Adrenal gland (tissue), 12 donors: ENCODE measurements around the gene GABRR2. TPM values are rescaled to one million over a fixed set of nuclear protein-coding genes. Genes with fewer than 3 reads are reported as not detected.

ENCODE experiments used
- DNase-seq, 7 donors: peaks; one replicate each; pipeline ENCODE4 v3.0.0-alpha.2; 2019 to 2020
- H3K27ac ChIP-seq, 5 donors: fragments of 200-600 bp; sonication (generic) in 4 of 5; 1 replicate in 3 of 5; 2 replicates in 2 of 5; pipeline versions ENCODE4 v1.5.1 to v1.8.0; 2016 to 2020; ENCODE audit warnings: mild to moderate bottlenecking in 1 of 5
- H3K27me3 ChIP-seq: fragments of 200-600 bp; 2 replicates; pipeline ENCODE4 v1.8.0; 2021
- H3K36me3 ChIP-seq, 2 donors: fragments of 200-600 bp; replicated peaks in 1 of 2; 1 replicate in 1 of 2; 2 replicates in 1 of 2; pipeline versions ENCODE4 v1.5.1 to v1.8.0; 2018 to 2022
- H3K4me1 ChIP-seq, 2 donors: fragments of 200-600 bp; replicated peaks in 1 of 2; 1 replicate in 1 of 2; 2 replicates in 1 of 2; pipeline versions ENCODE4 v1.5.1 to v1.8.0; 2018 to 2021
- H3K4me3 ChIP-seq, 4 donors: fragments of 200-600 bp; sonication (generic) in 3 of 4; one replicate each; pipeline ENCODE4 v1.5.1; 2016 to 2018
- H3K9me3 ChIP-seq, 3 donors: fragments of 200-600 bp; sonication (generic) in 1 of 3; replicated peaks in 1 of 3; 1 replicate in 2 of 3; 2 replicates in 1 of 3; pipeline versions ENCODE4 v1.5.1 to v1.8.0; 2016 to 2021
- CTCF ChIP-seq, 6 experiments: fragments of 450-650 bp in 4 of 6; fragments of 200-600 bp in 2 of 6; sonication (generic) in 1 of 6; IDR thresholded peaks; 1 replicate in 5 of 6; 2 replicates in 1 of 6; pipeline versions ENCODE4 v1.5.1 to v1.8.0; 2016 to 2021; ENCODE audit warnings: antibody characterized with exemption in 6 of 6, mild to moderate bottlenecking in 2 of 6, moderate library complexity in 1 of 6
- POLR2A ChIP-seq, 2 donors: fragments of 450-650 bp; IDR thresholded peaks; one replicate each; pipeline ENCODE4 v1.6.1; 2017; ENCODE audit warnings: antibody characterized with exemption in 2 of 2, mild to moderate bottlenecking in 2 of 2, moderate library complexity in 1 of 2
- WGBS, 4 donors: extraction: QIAGEN DNeasy Blood & Tissue Kit in 2 of 4; methylation state at CpG; one replicate each; pipeline versions ENCODE4 v1.1.5 to v1.1.7; 2013 to 2017; 5-methylcytosine and 5-hydroxymethylcytosine counted together
- intact Hi-C, 2 donors: fragments of 100-400 bp; cut with DNase I; formaldehyde crosslinking; loops; one replicate each; pipeline versions ENCODE4 v1.14.1 to v1.15.0; 2022 to 2023
- polyA plus RNA-seq, 3 donors: library from polyadenylated mRNA; stranded (reverse); fragments of 200-250 nt in 2 of 3; fragments of 350-450 nt in 1 of 3; fragmentation: Illumina TruSeq in 1 of 3; extraction: RNeasy Lipid Tissue Mini Kit (QIAGEN cat#74804) in 1 of 3; gene quantifications; one replicate each; pipeline ENCODE4 v1.2.3, GENCODE V29; 2013 to 2014
- total RNA-seq, 9 donors: library from RNA; depleted of rRNA in 4 of 9; stranded (reverse); fragments of >200 nt in 4 of 9; fragments of 120-200 nt in 1 of 9; fragmentation: NEBNext Ultra II Directional in 1 of 9; extraction: Animal tissue kit (Norgen Biotek cat#: 25700) in 1 of 9; gene quantifications; one replicate each; pipeline versions ENCODE4 v1.1.0 to v1.2.4, GENCODE V29; 2013 to 2023
- donor health status: healthy with polysubstance abuse.
- donor health status: Bipolar disorder and iron deficiency.
- donor health status: DM: yes; HTN: yes; CAD: no.
- donor health status: DM: no; HTN: no; CAD: no.
- donor health status: DM: no; HTN: no; CAD: no.
- donor health status: DM: yes; HTN: yes; CAD: no.

Gene GABRR2
- total and polyA plus RNA-seq, 12 donors = 0.17 to 2.4 (median 0.71) TPM; not detected in 2

GRCh38 chr6:89257781-89258180 is 57.3 kb downstream of the GABRR2 start:
- Histone ChIP-seq H3K27ac (no peak overlapping the region), H3K4me1 (no peaks in the 10 kb centered on the region), H3K4me3 (no peak overlapping the region), H3K36me3 (no peaks in the 10 kb centered on the region), H3K27me3 (no peaks in the 10 kb centered on the region), H3K9me3 (no peaks in the 10 kb centered on the region)
- intact Hi-C loops = no loop called here
- no peak for DNase-seq
- no peak for TF ChIP-seq CTCF (IDR thresholded peaks at IDR 0.05)
- no peak for TF ChIP-seq POLR2A (IDR thresholded peaks at IDR 0.05)
- WGBS, 4 donors = 75 to 85% (median 81%) methylated on average over 4 of the region's 4 CpGs

DNA sequence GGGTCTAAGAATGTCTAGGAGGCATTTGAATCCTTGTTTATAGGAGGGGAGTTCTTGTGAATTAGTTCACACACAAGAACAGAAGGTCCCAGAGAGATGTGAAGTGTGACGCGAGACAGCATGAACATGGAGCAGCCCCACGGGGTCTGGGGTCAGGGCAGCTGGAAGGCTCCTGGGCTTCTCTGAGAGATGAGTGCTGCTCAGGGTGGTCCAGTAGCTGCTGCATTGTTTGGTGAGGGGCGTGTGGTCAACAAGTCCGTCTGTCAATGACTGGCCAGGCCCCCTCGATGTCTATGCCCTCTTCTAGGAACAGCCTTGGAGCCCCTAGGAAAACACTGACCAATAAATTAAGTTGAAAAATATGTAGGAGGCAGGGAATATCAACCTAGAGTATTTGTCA is 57.8 kb downstream of the GABRR2 start:
- no peak overlapping the region for H3K4me3 ChIP-seq
- WGBS, 4 donors = 83 to 92% (median 90%) methylated on average over 5 to 6 of the region's 6 CpGs
- DNase-seq = no peak

GRCh38 chr6:89255417-89255816 is 59.7 kb downstream of the GABRR2 start:
- Histone ChIP-seq H3K4me1 (no peaks in the 10 kb centered on the region), H3K27me3 (no peaks in the 10 kb centered on the region), H3K36me3 (no peaks in the 10 kb centered on the region), H3K9me3 (no peaks in the 10 kb centered on the region), H3K4me3 (no peak overlapping the region), H3K27ac (no peak overlapping the region)
- TF ChIP-seq POLR2A (IDR thresholded peaks at IDR 0.05) (no peak), CTCF (IDR thresholded peaks at IDR 0.05) (no peak)
- 95 to 97% (median 96%) methylated on average over 4 of the region's 4 CpGs for WGBS, 4 donors
- DNase-seq = no peak
- intact Hi-C loops = no loop called here

More for the DNA sequence above, 57.8 kb downstream of the GABRR2 start:
- H3K27ac ChIP-seq = no peak overlapping the region
- no peaks in the 10 kb centered on the region for H3K36me3 ChIP-seq
- no peaks in the 10 kb centered on the region for H3K27me3 ChIP-seq
- intact Hi-C loops = no loop called here
- TF ChIP-seq POLR2A (IDR thresholded peaks at IDR 0.05) = no peak
- H3K9me3 ChIP-seq = no peaks in the 10 kb centered on the region
- no peaks in the 10 kb centered on the region for H3K4me1 ChIP-seq

DNA sequence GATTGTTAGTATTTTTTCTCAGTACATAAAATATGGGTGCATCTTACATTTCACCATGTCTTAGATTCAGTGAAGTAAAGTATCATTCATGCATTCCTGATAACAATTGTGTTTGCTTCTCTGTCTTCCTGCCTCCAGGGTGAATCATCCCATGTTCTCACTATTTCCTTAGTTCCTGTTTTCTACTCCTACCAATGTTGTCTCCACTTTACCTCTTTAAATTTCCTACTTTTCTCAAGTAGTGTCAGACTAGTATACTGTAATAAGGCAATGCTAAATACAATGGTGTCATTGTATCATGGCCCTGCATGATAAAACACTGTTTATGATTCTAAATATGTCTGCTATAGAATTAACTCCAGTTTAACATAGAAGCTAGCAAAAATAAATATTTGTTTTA is 60.5 kb downstream of the GABRR2 start:
- H3K4me1 ChIP-seq = no peaks in the 10 kb centered on the region
- intact Hi-C loops = no loop called here
- H3K4me3 ChIP-seq = no peak overlapping the region
- DNase-seq = no peak
- H3K9me3 ChIP-seq = no peaks in the 10 kb centered on the region
- TF ChIP-seq POLR2A (IDR thresholded peaks at IDR 0.05) = no peak
- no peak for TF ChIP-seq CTCF (IDR thresholded peaks at IDR 0.05)
- no peak overlapping the region for H3K27ac ChIP-seq
- H3K27me3 ChIP-seq = no peaks in the 10 kb centered on the region
- no peaks in the 10 kb centered on the region for H3K36me3 ChIP-seq

DNA sequence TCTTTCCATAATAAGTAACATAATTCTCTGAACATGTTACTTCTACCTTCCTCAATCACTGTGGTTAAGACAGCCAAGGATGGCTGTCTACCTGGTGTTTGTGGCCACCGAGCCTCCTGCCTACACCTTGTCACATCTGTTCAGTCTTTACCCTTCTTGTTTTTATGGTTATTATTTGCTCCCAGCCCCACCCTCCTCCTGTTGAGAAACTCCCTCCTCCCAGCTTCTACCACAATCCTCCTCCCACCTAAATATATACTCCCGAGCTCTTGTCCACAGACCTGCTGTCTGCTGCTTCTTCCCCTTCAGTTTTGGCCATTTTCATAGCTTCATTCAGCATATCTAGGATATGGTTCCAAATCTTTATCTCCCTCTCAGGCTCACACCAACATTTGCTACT is 62.2 kb downstream of the GABRR2 start:
- intact Hi-C loops = no loop called here

More for the DNA sequence above, 62.2 kb downstream of the GABRR2 start:
- 83 to 90% (median 86%) methylated on average over 2 of the region's 2 CpGs for WGBS, 4 donors
- H3K27ac ChIP-seq = no peak overlapping the region
- no peak for DNase-seq
- no peaks in the 10 kb centered on the region for H3K9me3 ChIP-seq
- no peaks in the 10 kb centered on the region for H3K4me1 ChIP-seq
- H3K36me3 ChIP-seq = no peaks in the 10 kb centered on the region
- no peak for TF ChIP-seq POLR2A (IDR thresholded peaks at IDR 0.05)
- no peak for TF ChIP-seq CTCF (IDR thresholded peaks at IDR 0.05)
- no peaks in the 10 kb centered on the region for H3K27me3 ChIP-seq
- no peak overlapping the region for H3K4me3 ChIP-seq
